Tibial nerve (tissue), 4 donors: ENCODE data around the gene MYO1B. TPM values are rescaled to one million over a fixed set of nuclear protein-coding genes. Genes with fewer than 3 reads are reported as not detected.

Experiments used
- DNase-seq, 2 donors: peaks; one replicate each; pipeline ENCODE4 v3.0.0-alpha.2; 2019; ENCODE audit warnings: low spot score in 2 of 2
- H3K27ac ChIP-seq, 4 donors: fragments of 200-600 bp; sonication (generic) in 3 of 4; one replicate each; pipeline ENCODE4 v1.5.1; 2017 to 2019; ENCODE audit warnings: mild to moderate bottlenecking in 1 of 4
- H3K27me3 ChIP-seq, 2 donors: fragments of 200-600 bp; sonication (generic) in 1 of 2; one replicate each; pipeline versions ENCODE4 v1.5.1 to v1.6.0; 2017 to 2019
- H3K36me3 ChIP-seq, 3 donors: fragments of 200-600 bp; sonication (generic); one replicate each; pipeline ENCODE4 v1.5.1; 2018 to 2019
- H3K4me1 ChIP-seq, 4 donors: fragments of 200-600 bp; sonication (generic) in 3 of 4; one replicate each; pipeline ENCODE4 v1.5.1; 2017 to 2019
- H3K4me3 ChIP-seq, 4 donors: fragments of 200-600 bp; sonication (generic) in 3 of 4; one replicate each; pipeline ENCODE4 v1.5.1; 2017 to 2019; ENCODE audit warnings: mild to moderate bottlenecking in 1 of 4, moderate library complexity in 1 of 4
- H3K9me3 ChIP-seq, 4 donors: fragments of 200-600 bp; sonication (generic) in 3 of 4; one replicate each; pipeline ENCODE4 v1.5.1; 2017 to 2019
- CTCF ChIP-seq, 5 experiments: fragments of 200-600 bp in 3 of 5; fragments of 450-650 bp in 2 of 5; sonication (generic) in 3 of 5; IDR thresholded peaks; one replicate each; pipeline ENCODE4 v1.5.1; 2016 to 2019; ENCODE audit warnings: antibody characterized with exemption in 5 of 5, mild to moderate bottlenecking in 3 of 5, moderate library complexity in 2 of 5
- EP300 ChIP-seq, 2 donors: sonication (generic); formaldehyde crosslinking; IDR thresholded peaks; one replicate each; pipeline ENCODE4 v1.6.1; 2017; ENCODE audit warnings: antibody characterized with exemption in 2 of 2, mild to moderate bottlenecking in 1 of 2
- POLR2A ChIP-seq, 2 donors: fragments of 450-650 bp; IDR thresholded peaks; one replicate each; pipeline ENCODE4 v1.6.1; 2017; ENCODE audit warnings: antibody characterized with exemption in 2 of 2, mild to moderate bottlenecking in 2 of 2, moderate library complexity in 2 of 2
- WGBS, 2 donors: methylation state at CpG; one replicate each; pipeline ENCODE4 v1.1.5; 2018; 5-methylcytosine and 5-hydroxymethylcytosine counted together
- total RNA-seq, 4 donors: library from RNA; depleted of rRNA; stranded (reverse); fragments of >200 nt; gene quantifications; one replicate each; pipeline ENCODE4 v1.1.0, GENCODE V29; 2016

MYO1B gene
- total RNA-seq, 4 donors from 2014 or later, result 27.9 to 44.4 (median 36.8) TPM

GRCh38 chr2:191262436-191262835, 17.2 kb downstream of the MYO1B start:
- H3K36me3 ChIP-seq, result no peaks in the 10 kb centered on the region
- no peak overlapping the region for H3K27ac ChIP-seq
- H3K4me3 ChIP-seq, result no peak overlapping the region
- TF ChIP-seq POLR2A (IDR thresholded peaks at IDR 0.05) (no peak), EP300 (IDR thresholded peaks at IDR 0.05) (no peak), CTCF (IDR thresholded peaks at IDR 0.05) (no peak)
- H3K27me3 ChIP-seq, result no peaks in the 10 kb centered on the region
- WGBS, 2 donors, result 92 to 97% methylated on average over 5 of the region's 5 CpGs
- H3K9me3 ChIP-seq, result no peaks in the 10 kb centered on the region
- no peak for DNase-seq
- H3K4me1 ChIP-seq, result peaks cover 0 to 26% (median 13%) of the 10 kb centered on the region in 4 donors

- no peak overlapping the region for H3K27ac ChIP-seq
- peaks cover 0 to 25% (median 13%) of the 10 kb centered on the region in 4 donors for H3K4me1 ChIP-seq
- TF ChIP-seq EP300 (IDR thresholded peaks at IDR 0.05), result no peak
- no peaks in the 10 kb centered on the region for H3K36me3 ChIP-seq
- no peak for DNase-seq
- H3K4me3 ChIP-seq, result no peak overlapping the region
- H3K9me3 ChIP-seq, result no peaks in the 10 kb centered on the region
- WGBS, 2 donors, result 38 to 40% methylated on average over 2 of the region's 2 CpGs
- no peaks in the 10 kb centered on the region for H3K27me3 ChIP-seq
Measured at GRCh38 chr2:191263050-191263449, 17.8 kb downstream of the MYO1B start.

- no peak for DNase-seq
- no peak for TF ChIP-seq POLR2A (IDR thresholded peaks at IDR 0.05)
- TF ChIP-seq CTCF (IDR thresholded peaks at IDR 0.05), result no peak
- no peak for TF ChIP-seq EP300 (IDR thresholded peaks at IDR 0.05)
- Histone ChIP-seq H3K4me1 (peaks cover 0 to 25% (median 13%) of the 10 kb centered on the region in 4 donors), H3K27ac (peak overlapping the region in 2 of 4 donors; percentile 47 to 71), H3K4me3 (no peak overlapping the region), H3K27me3 (no peaks in the 10 kb centered on the region), H3K9me3 (no peaks in the 10 kb centered on the region), H3K36me3 (no peaks in the 10 kb centered on the region)
- WGBS, 2 donors, result 26 to 28% methylated on average over 3 of the region's 3 CpGs
Measured at GRCh38 chr2:191264647-191265081, 19.5 kb downstream of the MYO1B start.

- no peaks in the 10 kb centered on the region for H3K9me3 ChIP-seq
- no peak for TF ChIP-seq CTCF (IDR thresholded peaks at IDR 0.05)
- no peak for TF ChIP-seq POLR2A (IDR thresholded peaks at IDR 0.05)
- no peak for TF ChIP-seq EP300 (IDR thresholded peaks at IDR 0.05)
- WGBS, 2 donors, result 37 to 38% methylated on average over 15 of the region's 15 CpGs
- H3K4me1 ChIP-seq, result peaks cover 0 to 28% (median 13%) of the 10 kb centered on the region in 4 donors
- H3K27ac ChIP-seq, result peak overlapping the region in 2 of 4 donors; percentile 47 to 71
- H3K27me3 ChIP-seq, result no peaks in the 10 kb centered on the region
- H3K36me3 ChIP-seq, result no peaks in the 10 kb centered on the region
- DNase-seq, result no peak
- peak overlapping the region in 1 of 4 donors; percentile 8 for H3K4me3 ChIP-seq
Measured at GRCh38 chr2:191265311-191266170, 20.3 kb downstream of the MYO1B start.

- TF ChIP-seq CTCF (IDR thresholded peaks at IDR 0.05) (no peak), EP300 (IDR thresholded peaks at IDR 0.05) (no peak), POLR2A (IDR thresholded peaks at IDR 0.05) (no peak)
- peaks cover 0 to 31% (median 13%) of the 10 kb centered on the region in 4 donors for H3K4me1 ChIP-seq
- no peaks in the 10 kb centered on the region for H3K36me3 ChIP-seq
- no peaks in the 10 kb centered on the region for H3K27me3 ChIP-seq
- H3K27ac ChIP-seq, result peak overlapping the region in 2 of 4 donors; percentile 47 to 71
- H3K4me3 ChIP-seq, result no peak overlapping the region
- no peak for DNase-seq
- no peaks in the 10 kb centered on the region for H3K9me3 ChIP-seq
- 63 to 87% methylated on average over 2 of the region's 2 CpGs for WGBS, 2 donors
Measured at GRCh38 chr2:191266201-191266600, 21.0 kb downstream of the MYO1B start.
